Activated naive CD8-positive, alpha-beta T cell treated with anti-CD3 and anti-CD28 coated beads, Interleukin-2, amount 50 U/mL, for 16 hours (primary cell): Measurements from ENCODE around the gene DEFB110.

ENCODE experiments used
- DNase-seq: peaks from one replicate; pipeline ENCODE4 v3.0.0-alpha.2; 2020; ENCODE audit warnings: low read depth, low spot score

DEFB110 gene

DNA sequence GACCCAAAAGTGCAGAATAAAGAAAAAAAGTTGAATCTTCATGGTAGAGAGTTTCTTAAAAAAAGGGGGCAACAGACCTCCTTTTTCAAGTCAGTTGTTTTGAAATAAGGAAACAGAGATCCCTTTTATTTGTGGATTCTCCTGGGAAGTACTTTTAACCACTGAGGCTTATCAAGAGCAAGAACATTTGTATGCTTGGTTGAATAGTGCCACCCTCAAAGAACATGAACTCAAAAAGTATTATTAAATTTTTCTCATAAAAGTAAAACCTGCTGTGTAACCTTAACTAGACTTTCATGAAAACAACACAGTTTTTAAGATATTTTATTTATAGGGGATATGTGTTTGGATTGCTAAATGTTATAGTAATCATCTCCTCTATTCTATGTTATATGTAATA is at the start of gene DEFB110:
DEFB110 (minus strand) TSS at position 101 of the 400 bp plus-strand sequence; CDS start at position 42, 59 bp downstream.
- DNase-seq: no peak

DNA sequence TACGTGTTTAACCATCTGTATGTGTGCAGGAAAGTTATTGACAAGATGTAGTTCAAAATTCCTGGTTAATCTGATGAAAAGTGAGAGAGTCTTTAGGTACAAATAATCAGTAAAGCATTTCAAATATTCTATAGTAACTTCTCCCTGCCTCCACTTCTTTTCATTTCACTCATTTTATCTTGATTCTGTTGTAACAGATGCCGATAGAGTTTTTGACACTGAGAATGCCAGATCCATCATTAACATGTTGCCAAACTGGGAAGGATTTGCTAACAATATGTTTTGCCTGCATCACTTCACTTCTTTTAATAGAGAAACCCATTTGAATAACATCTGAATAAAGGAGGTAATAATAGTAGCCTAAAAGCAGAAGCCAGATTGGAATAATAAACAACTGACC is 48.3 kb upstream of the DEFB110 start:
- no peak for DNase-seq

DNA sequence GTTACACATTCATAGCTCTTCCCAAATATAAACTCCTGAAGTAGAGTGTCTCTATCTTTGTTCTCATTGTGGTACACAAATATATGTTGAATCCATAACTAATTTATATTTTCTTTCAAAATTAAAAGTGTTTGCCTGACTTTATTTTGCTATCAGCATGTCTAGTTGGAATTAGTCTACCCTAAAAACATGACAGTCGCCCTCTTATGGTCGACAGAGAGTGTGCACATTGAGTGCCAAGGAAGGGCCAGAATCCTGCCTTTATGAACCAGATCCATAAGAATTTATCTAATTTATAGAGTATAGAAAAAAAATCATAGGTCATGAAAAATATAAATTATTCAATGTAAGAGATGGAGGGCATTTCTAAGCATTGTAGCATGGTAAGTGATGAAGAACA is 40.3 kb upstream of the DEFB110 start:
- DNase-seq: no peak

DNA sequence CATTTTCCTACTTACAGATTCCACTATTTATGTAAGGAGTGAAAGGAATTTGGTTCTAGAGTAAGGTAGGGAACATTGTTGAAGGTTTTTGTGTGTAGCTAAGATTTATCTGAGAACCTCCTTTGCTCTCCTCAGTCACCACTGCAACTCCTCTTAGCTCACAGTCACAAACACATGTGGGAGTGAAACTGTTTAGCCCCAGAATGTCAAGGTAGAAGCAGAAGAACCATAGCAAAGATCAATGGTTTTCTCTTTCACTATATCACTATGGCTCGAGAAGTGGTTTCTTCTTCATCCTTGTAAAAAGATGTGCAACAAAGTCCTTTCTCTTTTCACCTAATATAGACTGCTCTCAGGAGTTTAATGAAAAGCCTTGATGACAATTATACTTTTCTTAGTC is 34.4 kb upstream of the DEFB110 start:
- DNase-seq: no peak

DNA sequence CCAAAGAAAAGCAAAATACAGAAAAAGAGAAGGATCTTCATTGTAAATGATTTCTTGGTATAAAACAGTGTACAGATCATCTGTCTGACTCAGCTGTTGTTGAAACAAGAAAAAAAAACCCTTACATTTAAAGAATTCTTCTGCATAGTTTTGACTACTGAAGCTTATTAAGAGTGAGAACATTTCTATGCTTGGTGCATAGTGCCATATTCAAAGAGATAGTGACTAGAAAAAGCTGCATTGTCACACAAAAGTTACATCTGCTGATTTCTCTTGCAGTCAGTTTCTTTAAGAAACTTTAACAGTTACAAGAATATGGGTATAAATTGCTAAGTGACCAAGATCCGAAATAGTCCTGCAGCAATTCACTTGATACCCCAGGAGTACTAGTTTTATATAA is 28.0 kb upstream of the DEFB110 start, which contains the start of gene DEFB112:
DEFB112 (minus strand) TSS at position 101 of the 400 bp plus-strand sequence; CDS start at position 41, 60 bp downstream.
- no peak for DNase-seq

DNA sequence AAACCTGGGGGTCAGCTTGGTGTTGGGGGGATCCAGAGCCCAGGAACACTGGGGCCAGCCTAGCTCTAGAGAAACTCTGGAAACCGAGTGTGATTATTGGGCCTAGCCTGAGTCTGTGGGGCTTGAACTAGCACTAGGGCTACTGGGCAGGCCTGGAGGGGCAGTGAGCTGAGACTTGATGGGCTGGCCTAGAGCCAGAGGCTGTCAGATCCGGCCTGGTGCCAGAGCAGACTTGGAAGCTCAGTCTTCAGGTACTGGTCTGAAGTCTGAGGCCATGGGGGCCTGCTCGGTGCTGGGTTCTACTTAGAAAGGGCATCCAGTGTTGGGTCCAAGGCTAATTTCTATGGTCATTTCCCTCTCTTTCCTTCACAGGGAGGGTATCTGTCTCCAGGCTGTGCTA is 25.2 kb upstream of the DEFB110 start:
- DNase-seq: no peak

DNA sequence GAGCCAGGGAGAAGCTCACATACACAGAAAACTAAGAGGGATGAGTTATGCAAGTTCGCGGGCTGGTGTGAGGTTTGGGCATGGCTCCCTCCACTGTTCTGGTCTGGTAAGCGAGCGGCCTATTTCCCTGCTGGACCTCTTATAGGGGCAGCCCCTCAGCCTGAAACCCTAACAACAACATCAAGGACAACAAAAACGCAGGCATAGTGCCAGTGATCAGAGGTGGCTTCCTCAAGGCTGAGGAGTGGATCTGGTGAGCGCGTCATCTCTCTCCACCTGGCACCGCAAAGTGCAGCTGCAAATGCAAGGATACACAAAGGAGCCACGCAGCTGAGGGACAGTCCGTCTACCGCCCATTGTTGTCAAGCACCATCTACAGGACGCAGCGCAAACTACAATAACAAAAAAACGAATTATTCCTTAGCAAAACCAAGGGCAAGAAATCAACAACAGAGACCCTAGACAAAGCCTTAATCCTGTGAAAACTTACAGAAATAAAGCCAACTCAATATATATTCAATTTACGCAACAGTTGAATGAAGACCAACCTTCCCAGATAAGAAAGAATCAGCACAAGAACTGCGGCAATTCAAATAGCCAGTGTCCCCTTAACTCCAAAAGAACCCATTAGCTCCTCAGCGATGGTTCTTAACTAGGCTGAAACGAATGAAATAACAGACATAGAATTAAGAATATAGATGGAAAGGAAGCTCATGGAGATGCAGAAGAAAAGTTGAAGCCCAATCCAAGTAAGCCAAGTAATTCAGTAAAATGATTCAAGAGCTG is 9.2 kb upstream of the DEFB110 start:
- DNase-seq: no peak

DNA sequence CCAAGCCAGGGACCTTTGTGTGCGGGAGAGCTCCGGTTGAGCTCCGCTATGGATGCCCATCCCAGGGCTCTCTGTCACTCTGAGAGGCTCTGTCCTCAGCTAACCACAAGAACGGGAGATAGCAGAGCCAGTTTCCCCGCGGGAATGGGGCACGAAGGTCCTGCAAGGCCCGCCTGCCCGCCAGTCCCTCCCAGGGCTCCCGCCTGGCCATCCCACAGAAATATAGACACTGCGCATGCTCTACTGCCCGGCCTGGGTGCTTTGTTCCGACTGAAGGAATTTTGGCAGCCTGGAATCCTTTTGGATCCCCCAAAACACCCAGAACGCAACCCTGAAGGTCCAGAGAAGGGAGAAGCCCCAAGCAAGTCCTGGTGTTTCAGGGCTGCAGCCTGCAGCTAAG is 8.6 kb upstream of the DEFB110 start:
- DNase-seq: no peak

DNA sequence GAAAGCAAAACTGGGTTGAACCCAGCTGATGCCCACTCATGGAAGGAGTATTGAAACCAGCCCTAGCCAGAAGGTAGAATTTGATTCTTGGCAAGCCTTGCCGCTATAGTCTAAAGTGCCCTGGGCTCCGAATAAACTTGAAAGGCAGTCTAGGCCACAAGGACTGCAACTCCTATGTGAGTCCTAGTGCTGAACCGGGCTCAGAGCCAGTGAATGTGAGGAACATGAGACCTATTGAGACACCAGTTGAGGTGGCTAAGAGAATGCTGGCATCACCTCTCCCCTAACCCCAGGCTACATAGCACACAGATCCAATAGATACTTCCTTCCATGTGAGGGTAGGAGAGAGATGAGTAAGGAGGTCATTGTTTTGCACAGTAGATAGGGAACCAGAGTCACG is 3.5 kb upstream of the DEFB110 start:
- no peak for DNase-seq

DNA sequence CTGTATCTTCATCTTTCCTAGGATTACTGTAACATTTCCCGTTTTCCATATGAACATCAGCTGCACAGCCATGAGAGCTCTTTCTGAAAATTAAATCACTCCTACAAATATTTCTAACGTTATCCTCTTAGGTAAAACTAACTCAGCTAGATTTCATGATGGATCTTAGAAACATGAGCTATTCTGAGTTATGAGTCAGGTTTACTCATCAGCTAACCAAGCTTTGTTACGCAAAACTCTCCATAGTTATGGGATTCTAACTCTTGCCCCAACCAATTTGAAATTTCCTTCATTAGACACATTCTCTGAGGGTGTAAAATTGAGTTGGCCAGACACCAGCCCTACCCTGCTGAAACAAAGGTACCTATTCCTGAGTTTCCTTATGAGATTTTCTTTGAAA is 14.0 kb downstream of the DEFB110 start:
- no peak for DNase-seq

DNA sequence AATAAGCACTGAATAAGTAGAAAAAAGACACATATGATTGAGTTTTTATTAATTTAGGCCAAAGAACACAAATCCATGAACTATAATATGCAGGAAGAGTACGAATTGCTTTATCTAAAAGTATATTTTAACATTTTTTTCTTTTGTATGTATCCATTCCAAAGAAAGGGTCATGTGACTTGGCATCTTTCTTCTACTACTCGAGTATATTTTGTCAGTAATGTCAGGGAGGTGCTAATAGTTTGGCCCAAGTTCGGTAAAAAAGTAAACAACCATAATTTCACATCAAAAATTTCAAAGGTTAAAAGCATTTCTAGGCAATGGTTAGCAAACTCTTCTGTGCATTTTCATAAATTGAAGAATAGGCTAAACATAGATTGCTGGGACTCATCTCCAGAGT is 18.7 kb downstream of the DEFB110 start:
- DNase-seq: no peak

DNA sequence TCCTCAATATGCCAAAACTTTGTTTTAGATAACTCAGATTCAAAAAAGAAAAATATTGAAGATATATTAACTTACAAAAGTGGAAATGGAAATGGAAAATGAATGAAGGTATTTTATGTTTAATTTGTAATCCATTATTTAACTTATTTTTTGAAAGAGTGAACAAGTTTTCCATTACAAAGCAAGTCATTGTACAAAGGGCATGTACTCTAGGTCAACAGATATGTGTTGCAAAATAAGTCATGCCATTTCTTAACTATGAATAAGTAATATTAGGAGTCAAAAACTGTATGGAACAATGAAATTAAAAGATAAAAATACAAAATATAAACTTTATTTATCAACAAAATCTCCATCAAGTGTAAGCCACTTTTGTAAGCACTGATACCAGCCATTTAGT is 26.5 kb downstream of the DEFB110 start:
- no peak for DNase-seq

DNA sequence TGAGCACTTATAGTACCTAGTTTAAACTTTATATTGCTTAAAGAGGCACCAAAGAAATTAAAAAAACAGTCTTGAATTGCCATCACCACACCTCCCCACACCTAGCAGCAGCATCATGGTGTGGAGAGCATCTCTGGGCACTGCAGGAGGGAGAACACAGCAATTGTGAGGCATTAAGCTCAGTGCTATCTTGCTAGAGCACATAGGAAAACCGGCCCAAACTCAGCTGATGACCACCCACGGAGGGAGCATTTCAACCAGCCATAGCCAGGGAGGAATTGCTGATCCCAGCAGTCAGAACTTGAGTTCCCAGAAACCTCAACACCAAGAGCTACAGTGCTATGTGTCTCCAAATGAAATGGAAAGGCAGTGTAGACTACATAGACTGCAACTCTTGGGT is 32.9 kb downstream of the DEFB110 start:
- DNase-seq: no peak

DNA sequence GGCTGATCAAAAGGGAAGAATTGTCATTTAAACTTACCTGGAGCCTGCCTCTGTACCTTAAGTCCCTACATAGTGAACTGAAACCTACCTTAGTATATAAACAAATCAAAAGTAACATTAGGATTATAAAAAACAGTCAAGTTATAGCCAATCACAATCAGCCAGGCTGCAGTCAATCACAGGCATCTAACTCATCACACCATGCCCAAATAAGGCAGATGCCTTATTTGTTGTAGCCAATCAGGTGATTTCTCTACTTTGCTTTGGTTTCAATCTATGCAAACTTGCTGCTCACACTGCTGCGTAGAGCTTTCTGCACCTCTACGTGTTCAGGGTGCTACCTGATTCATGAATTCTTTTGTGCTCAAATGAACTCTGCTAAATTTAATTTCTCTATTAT is 34.0 kb downstream of the DEFB110 start:
- no peak for DNase-seq

DNA sequence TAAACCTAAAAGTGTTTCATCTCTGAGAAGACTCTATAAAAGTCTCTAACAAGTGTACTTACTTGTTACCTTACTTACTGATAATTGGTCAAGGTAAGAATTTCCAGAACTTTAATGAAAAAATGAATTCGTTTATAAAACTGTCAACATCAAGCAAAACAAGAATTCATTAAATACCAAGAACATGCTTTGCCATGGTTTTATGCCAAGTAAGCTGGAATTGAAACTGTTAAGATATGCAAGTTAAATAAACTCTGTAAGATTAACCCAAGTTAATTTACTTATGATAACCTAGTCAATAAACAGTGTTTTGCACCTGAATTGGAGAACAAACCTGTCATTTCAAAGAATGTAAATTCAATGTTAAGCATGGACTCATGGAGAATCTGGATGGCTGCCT is 35.2 kb downstream of the DEFB110 start:
- no peak for DNase-seq

DNA sequence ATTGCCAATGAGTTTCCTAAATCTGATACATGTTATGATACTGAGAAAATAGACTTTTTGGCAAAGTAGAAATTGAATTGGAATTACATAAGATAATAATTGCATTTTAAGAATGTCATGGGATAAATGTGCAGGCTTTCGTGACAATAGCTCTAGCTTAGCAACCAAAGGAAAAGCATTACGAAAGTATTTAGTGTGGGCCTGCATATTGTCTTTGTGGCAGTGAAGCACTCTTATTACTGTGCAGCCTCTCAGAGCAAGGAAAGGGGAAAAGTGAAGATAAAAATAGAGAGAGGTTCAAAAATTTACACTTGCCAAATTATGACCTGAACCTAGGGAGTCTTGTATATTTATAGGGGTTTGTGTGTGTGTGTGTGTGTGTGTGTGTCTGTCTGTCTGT is 39.7 kb downstream of the DEFB110 start:
- DNase-seq: no peak

DNA sequence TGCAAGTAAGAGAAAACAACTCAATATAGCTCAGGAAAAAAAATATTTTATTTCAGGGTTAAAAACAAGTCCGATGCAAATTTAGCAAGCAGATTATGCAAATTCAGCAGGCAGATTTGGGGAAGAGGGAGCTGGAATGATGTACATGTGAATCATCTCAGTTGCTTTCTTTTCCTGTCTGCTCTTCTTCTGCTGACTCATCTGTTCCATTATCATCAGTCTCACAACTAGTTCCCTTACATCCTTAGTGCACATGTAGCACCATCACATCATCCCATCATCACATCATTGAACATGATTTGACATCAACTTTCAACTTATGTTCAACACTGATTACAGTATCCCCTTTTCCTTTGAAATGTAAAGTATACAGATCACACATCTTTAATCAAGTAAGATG is 40.9 kb downstream of the DEFB110 start:
- DNase-seq: no peak

DNA sequence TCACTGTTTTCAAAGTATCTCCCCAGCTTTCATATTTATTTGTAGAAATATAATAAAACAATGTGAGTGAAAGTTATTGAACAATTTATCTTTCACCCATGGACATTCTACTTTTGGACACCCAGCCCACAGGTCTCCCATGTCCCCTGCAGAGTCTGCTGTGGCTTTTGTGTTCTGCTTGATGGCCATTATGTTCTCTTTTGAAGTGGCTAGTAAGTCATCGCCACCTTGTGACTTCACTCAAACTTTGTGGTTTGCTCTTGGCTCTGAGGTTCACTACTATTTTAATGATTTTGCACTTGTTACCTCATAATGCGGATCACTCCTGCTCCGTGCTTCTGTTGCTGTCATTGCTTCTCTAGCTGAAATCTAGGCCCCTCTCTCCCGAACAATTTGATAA is 42.2 kb downstream of the DEFB110 start:
- no peak for DNase-seq

DNA sequence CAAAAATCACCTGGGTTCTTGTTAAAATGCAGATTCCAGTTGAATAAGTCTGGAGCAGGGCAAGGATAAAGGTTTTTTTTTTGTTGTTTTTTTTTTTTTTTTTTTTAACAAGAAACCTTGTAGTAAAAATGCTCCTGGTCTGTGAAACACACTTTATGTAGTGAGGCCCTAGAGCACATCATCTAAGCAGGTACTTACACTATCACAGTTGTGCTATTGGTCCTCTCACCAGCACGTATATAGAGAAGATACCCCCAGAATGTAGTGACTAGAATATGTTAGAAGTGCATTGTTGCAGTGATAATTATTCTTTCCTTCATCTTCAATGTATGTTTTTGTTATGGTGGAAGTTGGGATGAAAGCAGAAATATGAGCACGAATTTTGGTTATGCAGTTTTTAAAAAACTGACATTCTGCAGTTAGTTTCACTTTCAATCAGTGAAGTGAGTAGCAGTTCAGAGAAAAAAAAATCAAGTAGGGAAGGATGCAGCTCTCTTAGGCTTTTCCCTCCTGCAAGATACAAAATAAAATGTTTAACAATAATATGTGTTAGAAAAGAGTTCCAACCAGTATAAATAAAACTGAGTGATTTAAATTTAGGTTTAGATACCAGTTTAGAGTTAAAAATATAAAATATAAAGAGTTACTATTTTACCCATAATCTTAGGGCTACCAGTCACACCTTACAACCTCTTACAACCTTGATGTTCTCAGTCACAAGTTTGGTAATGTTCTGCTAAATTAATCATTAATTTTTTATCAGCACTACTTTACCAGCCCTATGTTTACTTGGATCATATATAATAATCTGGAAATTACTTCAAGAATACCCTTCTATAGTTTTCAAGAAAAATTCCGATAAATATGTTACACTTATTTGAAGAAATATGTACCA is 43.2 kb downstream of the DEFB110 start:
- DNase-seq: no peak

DNA sequence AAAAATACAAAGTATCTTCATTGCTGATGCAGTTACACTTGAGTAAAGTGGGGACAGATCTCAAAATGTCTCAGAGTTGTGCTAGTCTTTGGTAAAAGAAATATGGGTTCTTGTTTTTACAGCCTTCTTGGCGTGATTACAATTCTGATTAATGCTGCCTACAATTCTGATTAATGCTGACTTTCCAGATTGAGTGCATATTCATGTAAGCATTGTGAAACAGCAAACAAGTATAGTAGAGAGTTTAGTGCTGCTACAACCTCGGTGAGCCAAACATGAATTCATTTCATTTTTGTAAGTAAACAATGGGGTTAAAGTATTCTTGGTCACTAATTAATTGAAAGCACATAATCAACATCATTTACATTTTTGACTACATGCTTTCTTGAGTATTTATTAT is 52.2 kb downstream of the DEFB110 start, which contains the start of gene DEFB113:
DEFB113 (minus strand) TSS at position 21 of the 400 bp plus-strand sequence; CDS start at position 21, 0 bp downstream.
- no peak for DNase-seq
